PC-3 (cell line): ENCODE measurements around the gene EEIG2.

Source experiments
- EZH2 ChIP-seq: fragments of 300-600 bp; sonication (generic); IDR thresholded peaks from one replicate; pipeline ENCODE4 v1.6.1; 2017; ENCODE audit warnings: antibody characterized with exemption, mild to moderate bottlenecking, low read length; ENCODE audit not compliant: unreplicated experiment
- EZH2phosphoT487 ChIP-seq: fragments of 300-600 bp; sonication (generic); IDR thresholded peaks from 2 replicates; pipeline ENCODE4 v1.6.1; 2018; ENCODE audit warnings: mild to moderate bottlenecking, antibody characterized with exemption, low read length, borderline replicate concordance
- TF ChIP-seq, protein P1 (sequence below): fragments of 300-600 bp; sonication (generic); conservative IDR thresholded peaks from 2 replicates; pipeline ENCODE4 v1.5.1; 2017; ENCODE audit warnings: antibody characterized with exemption, low read depth, mild to moderate bottlenecking, low read length

DNA sequence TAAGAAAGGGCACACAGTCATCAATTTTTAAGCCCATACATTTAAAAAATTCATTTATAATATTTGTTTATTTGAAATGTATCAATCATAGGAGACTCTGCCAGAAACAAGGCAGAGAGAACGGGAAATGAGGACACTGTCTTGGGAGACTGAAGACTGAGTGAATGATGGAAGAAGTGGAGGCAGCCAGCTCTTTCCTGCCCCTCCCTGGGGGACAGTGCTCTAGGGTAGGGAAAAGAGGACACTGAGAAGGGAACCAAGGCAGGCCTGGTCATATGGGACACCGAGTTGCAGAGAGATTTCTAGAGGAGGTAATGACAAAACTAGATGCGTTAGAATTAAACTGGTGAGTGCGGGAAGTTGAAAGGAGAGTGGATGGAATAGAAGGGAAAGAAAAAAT, 31.6 kb downstream of the EEIG2 start:
- TF ChIP-seq EZH2, result no peak
- TF ChIP-seq, protein P1, sequence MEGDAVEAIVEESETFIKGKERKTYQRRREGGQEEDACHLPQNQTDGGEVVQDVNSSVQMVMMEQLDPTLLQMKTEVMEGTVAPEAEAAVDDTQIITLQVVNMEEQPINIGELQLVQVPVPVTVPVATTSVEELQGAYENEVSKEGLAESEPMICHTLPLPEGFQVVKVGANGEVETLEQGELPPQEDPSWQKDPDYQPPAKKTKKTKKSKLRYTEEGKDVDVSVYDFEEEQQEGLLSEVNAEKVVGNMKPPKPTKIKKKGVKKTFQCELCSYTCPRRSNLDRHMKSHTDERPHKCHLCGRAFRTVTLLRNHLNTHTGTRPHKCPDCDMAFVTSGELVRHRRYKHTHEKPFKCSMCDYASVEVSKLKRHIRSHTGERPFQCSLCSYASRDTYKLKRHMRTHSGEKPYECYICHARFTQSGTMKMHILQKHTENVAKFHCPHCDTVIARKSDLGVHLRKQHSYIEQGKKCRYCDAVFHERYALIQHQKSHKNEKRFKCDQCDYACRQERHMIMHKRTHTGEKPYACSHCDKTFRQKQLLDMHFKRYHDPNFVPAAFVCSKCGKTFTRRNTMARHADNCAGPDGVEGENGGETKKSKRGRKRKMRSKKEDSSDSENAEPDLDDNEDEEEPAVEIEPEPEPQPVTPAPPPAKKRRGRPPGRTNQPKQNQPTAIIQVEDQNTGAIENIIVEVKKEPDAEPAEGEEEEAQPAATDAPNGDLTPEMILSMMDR, result no peak
- TF ChIP-seq EZH2phosphoT487, result no peak
